ENCODE results near the gene CARD11. TPM values are rescaled to one million over a fixed set of nuclear protein-coding genes. Genes with fewer than 3 reads are reported as not detected.

The CARD11 gene
- total RNA-seq, 1 donor from 2014 or later: 0.37 TPM

- H3K9me3 Mint-ChIP-seq: peaks cover 15% of the 10 kb centered on the region
- no peak for DNase-seq (ENCODE audit: low read depth, low spot score)
- no peak overlapping the region for H3K27ac Mint-ChIP-seq (ENCODE audit: unreplicated experiment)
- no peak overlapping the region for H3K4me3 Mint-ChIP-seq
- no peaks in the 10 kb centered on the region for H3K36me3 Mint-ChIP-seq (ENCODE audit: low read depth)
- no peaks in the 10 kb centered on the region for H3K27me3 Mint-ChIP-seq (ENCODE audit: low read depth)
- TF ChIP-seq CTCF (conservative IDR thresholded peaks at IDR 0.05): no peak
- no peaks in the 10 kb centered on the region for H3K4me1 Mint-ChIP-seq
These were observed 78.4 kb downstream of the CARD11 start for GRCh38 chr7:2965301-2965700.

GRCh38 chr7:2964208-2964607 lies 79.5 kb downstream of the CARD11 start:
- Mint-ChIP-seq H3K9me3 (peaks cover 15% of the 10 kb centered on the region), H3K36me3 (ENCODE audit: low read depth) (no peaks in the 10 kb centered on the region), H3K27me3 (ENCODE audit: low read depth) (no peaks in the 10 kb centered on the region), H3K4me1 (no peaks in the 10 kb centered on the region), H3K4me3 (no peak overlapping the region), H3K27ac (ENCODE audit: unreplicated experiment) (no peak overlapping the region)
- TF ChIP-seq CTCF (conservative IDR thresholded peaks at IDR 0.05): no peak
- DNase-seq (ENCODE audit: low read depth, low spot score): no peak

- H3K27me3 Mint-ChIP-seq (ENCODE audit: low read depth): no peaks in the 10 kb centered on the region
- no peak for TF ChIP-seq CTCF (conservative IDR thresholded peaks at IDR 0.05)
- DNase-seq (ENCODE audit: low read depth, low spot score): no peak
- H3K4me3 Mint-ChIP-seq: no peak overlapping the region
- H3K4me1 Mint-ChIP-seq: peaks cover 3% of the 10 kb centered on the region
- peaks cover 13% of the 10 kb centered on the region for H3K9me3 Mint-ChIP-seq
- no peaks in the 10 kb centered on the region for H3K36me3 Mint-ChIP-seq (ENCODE audit: low read depth)
- no peak overlapping the region for H3K27ac Mint-ChIP-seq (ENCODE audit: unreplicated experiment)
These were observed 80.8 kb downstream of the CARD11 start for GRCh38 chr7:2962865-2963264.

GRCh38 chr7:2959828-2960599 lies 83.7 kb downstream of the CARD11 start:
- Mint-ChIP-seq H3K27ac (ENCODE audit: unreplicated experiment) (no peak overlapping the region), H3K36me3 (ENCODE audit: low read depth) (no peaks in the 10 kb centered on the region), H3K4me3 (no peak overlapping the region), H3K27me3 (ENCODE audit: low read depth) (no peaks in the 10 kb centered on the region), H3K4me1 (peaks cover 3% of the 10 kb centered on the region), H3K9me3 (no peaks in the 10 kb centered on the region)
- no peak for TF ChIP-seq CTCF (conservative IDR thresholded peaks at IDR 0.05)
- DNase-seq (ENCODE audit: low read depth, low spot score): no peak

GRCh38 chr7:2959103-2959680 lies 84.5 kb downstream of the CARD11 start:
- H3K9me3 Mint-ChIP-seq: no peaks in the 10 kb centered on the region
- H3K4me3 Mint-ChIP-seq: no peak overlapping the region
- DNase-seq (ENCODE audit: low read depth, low spot score): no peak
- no peak overlapping the region for H3K27ac Mint-ChIP-seq (ENCODE audit: unreplicated experiment)
- H3K4me1 Mint-ChIP-seq: peaks cover 3% of the 10 kb centered on the region
- H3K27me3 Mint-ChIP-seq (ENCODE audit: low read depth): no peaks in the 10 kb centered on the region
- no peaks in the 10 kb centered on the region for H3K36me3 Mint-ChIP-seq (ENCODE audit: low read depth)
- TF ChIP-seq CTCF (conservative IDR thresholded peaks at IDR 0.05): no peak

Data from neural crest cell (in vitro differentiated cells).